ENCODE measurements around the gene ARHGAP24.

GRCh38 chr4:85580489-85580888, 105.5 kb downstream of the ARHGAP24 start:
- TF ChIP-seq CTCF (IDR thresholded peaks at IDR 0.05) (no peak), POLR2A (IDR thresholded peaks at IDR 0.05) (no peak)

Measured in ovary (tissue), 3 donors.